ENCODE results near the gene OXNAD1.

OXNAD1 gene

DNA sequence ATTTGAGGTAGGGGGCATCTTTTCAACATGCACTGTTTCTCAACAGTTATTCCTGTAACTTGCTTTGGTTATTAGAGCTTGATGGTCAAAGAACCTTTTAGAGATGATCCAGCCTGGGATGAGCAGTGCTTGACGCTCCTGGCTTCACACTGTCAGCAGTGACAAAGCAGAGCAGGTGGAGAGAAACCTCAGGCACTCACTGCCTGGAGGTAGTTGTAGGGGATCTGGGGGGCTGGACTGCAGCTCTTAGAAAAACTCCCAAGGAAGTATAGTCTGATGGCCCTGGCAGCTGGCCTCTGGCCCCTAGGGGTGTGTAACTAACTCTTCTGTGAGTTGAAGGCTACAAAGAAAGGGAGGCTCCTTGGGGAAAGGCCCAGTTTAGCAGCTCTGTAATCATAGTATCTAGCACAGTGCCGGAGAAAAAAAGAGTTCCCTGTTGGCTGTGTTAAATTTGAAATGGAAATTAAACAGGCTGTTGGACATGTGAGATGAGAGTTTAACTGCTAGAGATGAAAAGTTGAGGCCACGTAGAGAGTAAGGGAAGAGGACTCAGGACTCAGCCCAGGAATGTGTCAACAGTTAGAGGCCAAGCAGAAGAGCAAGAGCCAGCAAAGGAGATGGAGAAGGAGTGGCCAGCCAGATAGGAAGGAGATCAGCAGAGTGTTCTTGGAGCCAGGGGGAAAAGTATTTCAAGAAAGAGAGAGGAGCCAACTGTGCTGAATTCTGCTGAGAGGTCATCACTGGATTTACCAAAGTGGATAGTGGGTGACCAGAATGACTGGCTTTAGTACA lies 14.2 kb downstream of the OXNAD1 start:
- DNase-seq (ENCODE audit: low read depth in 2 of 2) = no peak

DNA sequence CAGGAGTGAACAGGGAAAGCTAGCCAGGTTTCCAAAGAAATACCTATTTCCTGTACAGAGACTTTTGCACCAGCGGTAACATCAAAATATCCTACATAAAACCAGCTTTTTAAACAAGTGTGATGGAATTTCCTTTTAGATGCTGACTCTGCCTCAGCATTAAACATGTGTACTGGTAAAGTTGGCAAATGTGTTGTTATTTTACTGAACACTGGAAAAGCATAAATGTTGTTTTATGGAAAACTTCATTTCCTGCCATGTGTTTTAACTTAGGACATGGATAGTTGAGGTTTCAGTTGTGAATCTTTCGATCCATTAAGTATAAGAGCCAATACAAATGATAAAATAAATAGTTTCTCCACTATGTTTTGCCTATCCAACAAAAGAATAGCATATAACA lies 15.7 kb downstream of the OXNAD1 start:
- no peak for DNase-seq (ENCODE audit: low read depth in 2 of 2)

DNA sequence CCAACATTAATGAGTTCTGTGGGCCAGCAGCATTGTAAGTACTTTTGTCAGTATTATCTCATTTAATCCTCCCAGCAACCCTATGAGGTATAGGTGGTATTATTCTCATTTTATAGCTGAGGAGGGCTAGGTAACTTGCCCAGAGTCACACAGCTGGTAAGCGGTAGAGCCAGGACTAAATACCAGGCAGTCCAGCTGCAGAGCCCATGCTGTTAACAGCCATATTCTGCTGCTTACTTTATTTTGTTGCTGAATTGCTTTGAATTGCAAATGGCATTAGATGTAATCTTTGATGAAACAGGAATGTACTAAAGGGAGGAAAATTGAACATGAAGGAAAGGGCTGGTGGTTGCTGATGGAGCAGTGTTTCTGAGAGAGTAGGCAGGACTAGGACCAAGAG lies 19.6 kb downstream of the OXNAD1 start:
- DNase-seq (ENCODE audit: low read depth in 2 of 2) = no peak

DNA sequence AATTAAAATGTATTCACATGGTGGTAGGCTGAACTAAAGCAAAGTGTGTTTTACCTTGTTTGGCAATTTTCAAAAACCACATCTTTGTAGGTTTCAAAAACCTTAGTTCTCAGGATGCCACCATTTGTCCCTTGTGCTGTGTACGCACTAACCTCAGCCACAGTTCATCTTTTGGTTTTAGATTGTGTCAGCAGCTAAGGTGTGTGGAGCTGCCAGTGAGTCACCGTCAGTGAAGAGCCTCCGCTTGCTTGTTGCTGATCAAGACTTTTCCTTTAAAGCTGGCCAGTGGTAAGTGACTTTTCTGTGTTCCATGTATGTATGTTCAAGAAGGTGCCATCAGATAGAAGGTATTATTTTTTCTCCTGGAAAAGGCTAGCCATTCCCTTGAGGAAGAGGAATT lies 21.1 kb downstream of the OXNAD1 start:
- peak; percentile 32 to 59 for DNase-seq (ENCODE audit: low read depth in 2 of 2)

DNA sequence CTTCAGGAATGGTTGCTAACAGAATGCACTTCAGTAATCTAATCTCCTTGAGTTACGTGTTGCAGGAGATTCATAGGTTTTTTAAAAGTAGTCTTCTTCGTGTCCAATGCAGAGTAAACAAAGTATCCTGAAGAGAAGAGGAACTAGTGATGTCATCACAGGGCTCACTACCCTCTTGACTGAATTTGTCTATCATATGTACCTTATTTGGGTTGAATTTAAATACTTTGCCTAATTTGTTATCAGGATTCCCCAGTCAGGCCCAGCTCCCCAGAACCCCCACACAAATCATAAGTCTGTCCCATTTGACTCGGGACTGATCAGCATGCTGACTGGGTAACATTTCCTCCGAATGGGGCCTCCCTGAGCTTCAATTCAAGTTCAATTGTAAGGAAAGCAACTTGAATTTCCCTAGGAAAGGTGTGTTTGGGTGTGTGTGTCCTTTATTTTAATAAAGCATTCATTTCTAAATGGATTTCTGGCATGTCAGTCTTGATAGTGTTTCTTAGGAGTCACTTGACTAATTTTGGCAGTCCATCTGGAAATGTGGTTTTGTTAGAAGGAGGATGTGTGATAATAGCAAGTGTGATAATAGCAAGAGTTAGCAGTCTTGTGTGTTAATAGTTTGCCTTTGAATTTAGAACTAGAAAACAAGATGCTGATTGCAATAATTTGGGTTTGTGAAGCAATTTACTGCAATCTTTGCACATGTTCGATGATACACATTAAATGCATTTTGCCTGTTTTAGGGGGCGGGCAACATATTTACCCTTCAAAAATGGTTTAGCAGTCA lies 21.9 kb downstream of the OXNAD1 start:
- DNase-seq (ENCODE audit: low read depth in 2 of 2) = no peak

DNA sequence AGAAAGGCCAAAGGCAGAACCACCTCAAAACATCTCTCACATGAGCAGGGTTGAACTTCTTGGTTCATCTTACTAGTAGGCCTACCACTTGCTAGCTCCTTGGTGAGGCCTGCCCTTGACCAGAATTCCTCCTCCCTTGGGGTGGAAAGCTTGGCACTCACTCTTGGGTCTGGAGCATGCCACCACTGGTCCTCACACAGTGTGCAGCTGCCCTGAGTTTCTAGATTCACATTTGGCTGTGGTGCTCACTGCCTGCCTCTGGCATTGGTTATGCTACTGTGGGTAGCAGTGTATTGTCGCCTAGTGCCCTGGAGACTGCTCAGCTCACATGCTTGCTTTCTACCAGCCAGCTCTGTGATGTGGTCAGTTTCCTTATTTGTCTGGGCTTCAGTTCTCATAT lies 23.7 kb downstream of the OXNAD1 start:
- DNase-seq (ENCODE audit: low read depth in 2 of 2) = no peak

DNA sequence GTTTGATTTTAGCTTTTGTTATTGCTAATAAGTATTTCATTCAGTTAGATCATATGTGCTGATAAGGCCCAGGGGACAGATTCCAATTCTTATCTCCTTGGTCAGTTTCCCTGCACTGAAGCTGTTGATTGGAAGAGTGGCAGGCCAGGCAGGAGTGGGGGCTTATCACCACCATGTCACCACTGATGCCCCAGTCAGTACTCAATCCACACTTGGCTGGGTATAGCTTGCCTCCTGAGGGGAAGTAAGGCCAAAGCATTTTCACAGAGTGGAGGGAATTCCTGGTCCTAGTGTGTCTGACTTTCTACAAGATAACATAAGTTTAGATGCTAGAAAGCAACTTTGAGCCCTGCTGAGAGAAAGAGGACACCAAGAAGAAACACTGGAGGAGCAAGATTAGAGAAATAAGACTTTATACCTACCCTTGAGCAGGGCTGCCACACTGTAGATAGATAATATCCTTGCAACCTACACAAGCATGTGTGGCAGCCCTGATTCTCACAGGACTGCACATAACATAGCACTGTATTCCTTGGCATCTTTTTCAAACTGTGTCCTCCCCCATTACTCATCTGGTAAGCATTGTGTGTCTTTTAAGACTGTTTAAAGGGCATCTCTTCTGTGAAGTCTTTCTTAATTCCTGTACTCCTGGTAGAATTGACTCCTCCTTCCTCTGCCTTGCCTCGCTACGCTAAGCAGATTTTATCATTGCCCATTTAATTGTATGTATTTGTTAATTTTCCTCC lies 24.3 kb downstream of the OXNAD1 start:
- no peak for DNase-seq (ENCODE audit: low read depth in 2 of 2)

DNA sequence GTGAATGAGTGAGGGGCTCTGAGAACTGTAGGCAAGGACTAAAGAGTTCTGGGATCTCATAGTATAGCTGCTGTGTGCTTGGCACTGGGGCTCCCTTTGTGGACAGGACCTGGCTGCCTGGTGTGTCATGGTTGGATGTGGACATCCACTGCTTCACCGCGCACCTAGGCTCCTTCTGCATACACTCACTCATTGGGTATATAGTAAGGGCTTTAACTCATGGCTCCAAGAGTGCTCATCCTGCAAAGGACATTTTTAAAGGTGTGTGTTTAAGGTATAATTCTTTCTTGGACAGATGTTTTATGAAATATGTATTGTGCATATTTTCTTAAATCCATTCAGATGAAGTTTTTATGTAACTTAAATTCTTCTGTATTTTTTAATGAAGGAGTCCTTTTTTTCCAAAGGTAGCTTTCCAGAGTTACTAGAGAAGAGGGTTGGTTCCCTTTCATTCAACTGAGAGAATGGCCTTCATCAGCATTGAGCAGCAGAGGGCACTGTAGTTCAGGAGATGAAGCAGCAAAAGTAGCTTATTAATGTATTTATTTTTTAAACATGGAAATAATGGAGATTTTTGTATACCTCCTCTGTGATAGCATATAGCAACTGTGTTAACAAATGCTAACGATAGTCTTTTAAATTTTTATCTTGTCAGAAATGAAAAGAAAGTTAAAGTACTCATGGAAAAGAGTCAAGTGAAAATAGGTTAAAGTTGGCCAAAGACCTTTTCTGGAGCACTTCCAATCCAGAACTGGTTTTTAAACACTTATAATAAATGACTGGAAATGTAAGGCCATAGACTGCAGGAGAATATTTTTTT lies 25.2 kb downstream of the OXNAD1 start:
- DNase-seq (ENCODE audit: low read depth in 2 of 2) = no peak

DNA sequence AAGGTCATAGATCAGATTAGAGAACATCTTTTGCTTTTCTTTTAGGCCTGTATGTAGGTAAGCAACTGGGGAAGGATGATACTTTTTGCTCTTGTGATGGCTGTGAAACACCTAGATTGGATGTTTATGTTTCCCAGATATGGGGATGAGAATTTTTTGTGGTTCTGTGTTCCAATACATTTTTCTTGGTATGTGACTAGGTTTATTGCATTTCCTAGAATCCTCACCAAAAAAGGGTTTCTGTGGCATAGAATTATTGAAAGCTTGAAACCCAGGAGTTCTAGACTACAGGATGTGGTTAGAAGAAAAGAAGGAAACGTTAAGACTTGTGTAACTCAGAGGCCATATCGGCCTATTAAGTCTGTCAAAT lies 25.8 kb downstream of the OXNAD1 start:
- DNase-seq (ENCODE audit: low read depth in 2 of 2) = no peak

DNA sequence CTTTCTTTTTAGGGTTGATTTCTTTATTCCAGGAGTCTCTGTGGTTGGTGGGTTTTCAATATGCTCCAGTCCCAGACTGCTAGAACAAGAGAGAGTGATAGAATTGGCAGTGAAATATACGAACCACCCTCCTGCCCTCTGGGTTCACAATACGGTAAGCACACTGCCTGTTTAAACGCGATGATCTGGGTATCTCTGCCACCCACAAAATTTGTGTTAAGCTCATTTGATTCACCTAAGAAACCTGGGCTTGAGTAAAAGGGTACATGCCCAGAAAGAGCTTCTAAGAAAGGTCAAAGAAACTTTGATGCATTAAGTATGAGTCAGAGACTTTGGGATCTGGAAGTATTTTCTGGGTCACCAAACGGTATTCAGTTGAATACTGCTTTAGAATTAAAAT lies 29.8 kb downstream of the OXNAD1 start:
- no peak for DNase-seq (ENCODE audit: low read depth in 2 of 2)

DNA sequence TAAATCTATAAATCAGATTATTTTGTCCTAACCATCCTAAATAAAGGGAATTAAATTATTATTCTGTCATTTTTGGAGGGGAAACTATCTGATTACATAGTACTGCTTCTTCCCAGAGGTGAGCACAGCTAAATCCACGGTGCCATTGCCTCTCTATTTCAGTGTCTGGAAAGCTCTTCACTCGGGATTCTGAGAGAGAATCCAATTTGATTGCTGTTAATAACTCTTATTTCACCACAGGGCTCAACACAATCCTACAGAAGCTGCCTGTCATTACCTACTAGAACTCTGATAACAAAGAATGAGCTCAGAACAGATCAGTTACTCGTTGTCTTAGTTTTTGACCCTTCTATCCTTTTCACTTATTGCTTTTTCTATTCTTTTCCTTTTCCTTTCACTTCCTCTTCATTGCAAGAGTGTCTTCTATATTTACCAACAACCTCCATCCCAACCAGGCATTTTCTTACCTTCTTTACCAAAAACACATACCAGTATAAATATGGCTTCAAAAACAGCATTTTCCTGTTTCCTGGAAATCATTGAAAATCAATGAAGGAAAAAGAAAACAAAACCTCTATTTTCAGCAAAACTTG lies 30.4 kb downstream of the OXNAD1 start:
- no peak for DNase-seq (ENCODE audit: low read depth in 2 of 2)

DNA sequence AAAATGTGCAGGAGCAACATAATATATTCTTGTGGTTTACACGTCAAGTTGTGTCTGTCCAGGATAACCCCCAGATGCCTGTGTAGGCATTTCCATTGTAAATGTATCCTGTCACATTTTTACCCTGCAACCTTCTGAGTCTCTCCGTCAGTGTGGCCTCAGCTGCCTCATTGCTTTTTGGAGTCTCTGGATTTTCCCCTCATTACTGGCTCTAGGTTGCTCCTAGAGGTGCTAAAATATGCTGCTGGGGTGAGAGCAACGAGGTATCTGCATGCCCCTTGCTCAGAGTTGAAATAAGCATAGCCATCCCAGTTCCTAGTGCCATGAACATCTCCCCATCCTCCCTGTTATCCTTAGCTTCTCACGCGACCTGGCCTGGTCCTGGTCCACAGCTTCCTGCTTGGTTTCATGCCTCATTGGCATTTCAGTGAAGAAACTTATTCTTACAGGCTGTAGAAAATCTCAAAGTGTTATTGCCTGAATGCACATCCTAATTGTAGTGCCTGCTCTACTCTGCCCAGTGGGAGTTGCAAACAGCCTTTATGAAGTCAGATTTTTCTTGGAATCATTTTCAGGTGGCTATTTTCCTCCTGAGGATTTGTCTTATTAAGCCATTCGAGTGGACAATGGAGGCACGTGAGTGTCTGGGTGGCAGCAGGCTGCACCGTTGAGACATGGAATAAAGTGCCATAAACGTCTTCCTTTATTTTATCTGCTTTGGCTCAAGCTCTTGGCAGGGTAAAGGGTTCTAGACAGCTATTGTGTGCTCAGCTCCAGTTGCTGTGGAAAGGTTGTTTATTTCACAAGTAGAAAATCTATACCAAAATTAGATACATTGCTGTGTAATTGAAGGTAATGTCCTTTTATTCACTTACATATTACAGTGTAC lies 33.2 kb downstream of the OXNAD1 start:
- no peak for DNase-seq (ENCODE audit: low read depth in 2 of 2)

DNA sequence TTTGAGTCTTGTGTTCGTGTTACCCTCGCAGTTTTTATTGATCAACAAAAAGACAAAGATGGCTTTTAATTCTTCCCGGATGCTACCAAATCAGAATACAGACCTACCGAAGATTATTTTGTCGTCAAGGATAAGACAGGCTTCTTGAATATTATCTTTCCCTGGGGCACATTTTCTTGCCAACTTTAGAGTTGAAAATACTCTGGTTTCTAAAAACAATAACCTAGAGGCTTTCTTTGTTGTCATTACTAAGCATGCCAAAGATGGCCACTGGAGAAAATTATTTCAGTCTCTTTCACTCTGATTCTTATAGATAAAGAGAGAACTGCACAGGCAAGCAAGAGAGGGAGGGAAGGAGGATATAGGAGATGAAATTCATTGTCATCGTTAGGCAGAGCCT lies 33.9 kb downstream of the OXNAD1 start:
- DNase-seq (ENCODE audit: low read depth in 2 of 2) = no peak

DNA sequence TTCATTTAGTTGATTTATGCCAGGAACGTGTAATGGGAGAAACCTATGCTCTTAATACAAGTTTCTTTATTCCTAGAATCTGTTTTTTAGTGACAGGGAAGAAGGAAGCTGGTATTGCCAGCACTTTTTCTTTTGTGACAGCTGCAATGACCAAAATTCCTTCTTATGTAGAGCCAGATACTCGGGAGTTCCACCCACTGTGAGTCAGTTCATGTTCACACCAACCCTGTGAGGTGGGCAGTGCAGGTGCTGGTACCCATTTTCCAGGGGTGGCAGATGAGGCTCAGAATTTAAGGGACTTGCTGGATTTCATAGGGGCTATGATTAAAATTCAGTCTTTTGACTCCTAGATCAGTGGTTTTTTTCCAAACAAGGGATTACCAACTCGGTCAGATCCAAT lies 34.7 kb downstream of the OXNAD1 start:
- DNase-seq (ENCODE audit: low read depth in 2 of 2) = no peak

DNA sequence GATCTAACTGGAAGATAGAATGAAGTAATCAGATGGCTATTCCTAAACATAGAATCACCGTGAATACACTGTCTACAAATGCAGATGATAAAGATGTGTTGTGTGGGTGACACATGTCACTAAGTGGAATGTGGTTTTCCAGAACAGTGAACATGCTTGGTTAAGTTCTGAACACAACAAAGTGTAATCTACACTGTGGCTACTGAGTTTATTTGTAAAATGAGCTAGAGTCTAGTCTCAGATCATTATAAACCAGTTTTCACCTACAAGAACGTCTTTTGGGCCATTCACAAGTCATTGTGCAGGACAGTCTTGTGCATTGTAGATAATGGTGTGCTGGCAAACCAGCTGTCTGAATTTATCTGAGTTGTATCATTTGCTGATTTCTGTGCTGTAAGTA lies 35.3 kb downstream of the OXNAD1 start:
- DNase-seq (ENCODE audit: low read depth in 2 of 2) = no peak

DNA sequence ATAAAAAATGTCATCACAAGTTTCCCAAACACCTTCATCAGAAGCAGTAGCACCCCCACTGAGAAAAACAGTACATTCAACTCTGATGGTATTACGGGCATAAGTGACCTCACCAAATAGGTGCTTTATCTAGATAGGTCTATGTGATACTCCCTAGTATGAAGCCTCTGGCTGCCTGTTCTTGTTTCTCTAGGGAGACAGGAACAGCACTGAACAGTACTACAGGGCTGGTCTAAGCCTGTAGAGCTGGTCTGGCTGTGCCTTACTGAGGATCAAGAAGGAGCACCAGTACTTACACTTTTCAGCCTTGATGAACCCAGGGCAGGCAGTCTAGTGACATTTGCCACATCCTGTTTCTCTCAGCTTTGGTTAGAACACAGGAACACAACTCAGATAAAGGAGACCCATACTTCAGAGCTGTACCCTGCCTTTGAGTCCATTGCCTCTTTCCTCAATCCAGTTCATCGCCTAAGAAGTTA lies 35.9 kb downstream of the OXNAD1 start:
- no peak for DNase-seq (ENCODE audit: low read depth in 2 of 2)

DNA sequence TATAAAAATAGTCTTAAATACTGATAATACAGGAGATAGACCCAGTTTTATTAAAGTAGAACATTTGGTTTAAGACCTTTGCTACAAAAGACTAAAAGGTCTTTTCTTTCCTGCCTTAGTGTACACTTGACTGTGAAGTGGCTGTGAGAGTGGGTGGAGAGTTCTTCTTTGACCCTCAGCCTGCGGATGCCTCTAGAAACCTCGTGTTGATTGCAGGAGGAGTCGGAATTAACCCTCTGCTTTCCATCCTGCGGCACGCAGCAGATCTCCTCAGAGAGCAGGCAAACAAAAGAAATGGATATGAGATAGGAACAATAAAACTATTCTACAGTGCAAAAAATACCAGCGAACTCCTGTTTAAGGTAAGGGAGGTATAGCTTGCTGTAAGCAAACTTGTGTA lies 36.5 kb downstream of the OXNAD1 start:
- DNase-seq (ENCODE audit: low read depth in 2 of 2) = no peak

DNA sequence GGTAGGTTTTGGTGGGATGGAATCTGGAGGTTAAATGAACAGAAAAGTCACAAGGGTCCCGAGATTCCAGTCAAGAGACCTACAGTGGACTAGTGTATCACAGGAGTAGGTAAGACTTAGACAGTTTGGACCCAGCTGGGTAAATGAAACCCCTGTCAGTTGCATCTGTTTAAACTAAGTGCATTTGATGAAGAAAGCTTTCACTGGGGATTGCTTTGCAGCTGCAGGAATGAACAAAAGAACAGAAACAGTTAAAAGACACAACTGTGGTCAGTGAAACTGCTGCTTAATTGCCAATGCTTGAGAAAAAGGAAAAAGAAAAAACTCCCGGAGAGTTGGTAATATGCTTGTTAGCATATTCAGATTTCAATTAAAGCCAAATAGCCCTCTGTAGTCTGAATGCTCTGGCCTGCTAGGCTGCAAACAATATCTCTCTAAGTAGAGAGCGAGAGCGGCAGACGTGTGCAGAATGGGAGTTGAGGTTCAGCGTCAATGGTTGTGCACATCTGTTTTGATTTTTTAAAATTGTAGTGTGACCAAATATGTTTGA lies 37.1 kb downstream of the OXNAD1 start:
- DNase-seq (ENCODE audit: low read depth in 2 of 2) = no peak

DNA sequence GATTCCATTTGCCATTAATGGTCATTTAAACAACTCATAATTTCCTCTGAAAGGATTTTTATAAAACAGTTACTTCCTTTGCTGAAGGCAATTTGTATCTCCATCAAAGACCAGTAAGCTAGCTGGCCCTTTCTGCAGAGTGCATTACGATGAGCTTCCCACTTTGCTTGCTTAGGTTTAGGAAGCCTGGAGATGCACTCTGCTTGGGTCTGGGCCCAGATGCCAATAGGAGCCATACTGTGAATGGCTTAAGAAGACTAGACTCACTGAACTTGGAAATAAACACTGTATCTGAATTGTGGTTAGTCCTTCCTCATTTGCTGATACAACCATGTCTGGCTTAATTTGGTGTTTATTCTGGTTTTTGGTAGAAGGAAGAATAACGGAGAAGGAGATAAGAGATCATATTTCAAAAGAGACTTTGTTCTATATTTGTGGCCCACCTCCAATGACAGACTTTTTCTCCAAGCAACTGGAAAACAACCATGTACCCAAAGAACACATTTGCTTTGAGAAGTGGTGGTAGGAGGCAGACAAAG lies 38.1 kb downstream of the OXNAD1 start:
- no peak for DNase-seq (ENCODE audit: low read depth in 2 of 2)
